GM18858 (cell line): ENCODE results near the gene GSTK1.
"Not testable (repeated sequence)": the region's sequence is repeated elsewhere in the genome, so short reads cannot be mapped to it uniquely, and the experiment has no call there.

Experiments used
- ATAC-seq: cut with Tn5 transposase; IDR thresholded peaks from one replicate; pipeline ENCODE4 v1.9.1; 2021; ENCODE audit not compliant: unreplicated experiment

The GSTK1 gene

GRCh38 chr7:143265017-143265693 is 1.9 kb downstream of the GSTK1 start:
- ATAC-seq = no peak

- no peak for ATAC-seq
Measured at GRCh38 chr7:143269251-143269650, 6.0 kb downstream of the GSTK1 start.

- no peak for ATAC-seq
Measured at GRCh38 chr7:143271240-143271639, 8.0 kb downstream of the GSTK1 start.

GRCh38 chr7:143272871-143273270 is 9.6 kb downstream of the GSTK1 start:
- ATAC-seq = no peak

- no peak for ATAC-seq
Measured at GRCh38 chr7:143279186-143280098, 16.2 kb downstream of the GSTK1 start.

- no peak for ATAC-seq
Measured at GRCh38 chr7:143280160-143280559, 16.9 kb downstream of the GSTK1 start.

- no peak for ATAC-seq
Measured at GRCh38 chr7:143280566-143280965, 17.3 kb downstream of the GSTK1 start.

GRCh38 chr7:143281529-143281928 is 18.3 kb downstream of the GSTK1 start:
- ATAC-seq = no peak

- ATAC-seq = no peak
Measured at GRCh38 chr7:143282124-143282523, 18.9 kb downstream of the GSTK1 start.

- ATAC-seq = no peak
Measured at GRCh38 chr7:143283381-143283780, 20.1 kb downstream of the GSTK1 start.

GRCh38 chr7:143284591-143285469 is 21.6 kb downstream of the GSTK1 start, which contains the start of gene TMEM139:
Gene TMEM139 (plus strand): TSS chr7:143284958. CDS start chr7:143285958, 1,000 bp downstream.
- no peak for ATAC-seq

GRCh38 chr7:143285470-143285778 is 22.2 kb downstream of the GSTK1 start:
- ATAC-seq = no peak

GRCh38 chr7:143285806-143286521 is 22.7 kb downstream of the GSTK1 start:
- ATAC-seq = no peak

- ATAC-seq = no peak
Measured at GRCh38 chr7:143286522-143286890, 23.3 kb downstream of the GSTK1 start.

- ATAC-seq = no peak
Measured at GRCh38 chr7:143287339-143287934, 24.2 kb downstream of the GSTK1 start.

- ATAC-seq = peak; percentile 77
Measured at GRCh38 chr7:143287935-143288826, 24.9 kb downstream of the GSTK1 start, which contains the start of gene CASP2. Gene CASP2 (plus strand): TSS chr7:143288351. CDS start chr7:143288456, 105 bp downstream.

- no peak for ATAC-seq
Measured at GRCh38 chr7:143288836-143289235, 25.6 kb downstream of the GSTK1 start.

- ATAC-seq = no peak
Measured at GRCh38 chr7:143289421-143289820, 26.2 kb downstream of the GSTK1 start.

- ATAC-seq = not testable (repeated sequence)
Measured at GRCh38 chr7:143289888-143290287, 26.6 kb downstream of the GSTK1 start.
